ENCODE results near the gene CIBAR2. TPM values are rescaled to one million over a fixed set of nuclear protein-coding genes. Genes with fewer than 3 reads are reported as not detected.

The CIBAR2 gene
- total RNA-seq, 4 donors from 2014 or later, result not detected

DNA sequence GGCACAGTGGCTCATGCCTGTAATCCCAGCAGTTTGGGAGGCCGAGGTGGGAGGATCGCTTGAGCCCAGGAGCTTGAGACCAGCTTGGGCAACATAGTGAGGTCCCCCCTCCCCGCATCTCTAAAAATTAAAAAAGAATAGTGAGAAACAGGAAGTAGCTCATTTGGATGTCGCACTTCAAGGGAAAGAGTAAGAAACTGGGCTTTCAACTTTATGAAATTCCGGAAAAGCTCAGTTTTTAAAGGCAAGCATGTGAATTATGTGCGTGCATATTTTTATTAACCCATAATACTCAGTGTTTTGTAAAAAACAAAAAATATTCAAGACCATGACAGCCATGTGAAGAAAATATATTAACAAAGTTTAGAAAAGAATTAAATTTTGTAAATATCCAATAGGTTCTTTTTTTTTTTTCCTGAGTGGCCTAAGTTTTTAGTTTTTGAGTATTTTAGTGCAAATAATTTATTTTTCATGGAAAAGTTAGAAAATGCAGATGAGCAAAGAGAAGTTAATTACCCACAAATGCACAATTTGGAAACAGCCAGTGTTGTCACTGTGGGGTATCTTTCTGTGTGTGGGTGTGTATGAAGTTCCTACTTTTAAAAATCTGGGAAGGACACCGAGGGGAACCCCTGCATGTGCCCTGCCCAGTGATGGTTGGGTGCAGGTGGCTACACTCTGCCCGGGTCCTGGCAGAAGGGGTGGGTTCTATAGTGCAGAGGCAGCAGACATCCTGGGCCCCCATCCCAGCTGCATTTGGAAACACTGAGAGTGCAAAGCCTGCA, 40.0 kb downstream of the CIBAR2 start:
- TF ChIP-seq, protein P1, sequence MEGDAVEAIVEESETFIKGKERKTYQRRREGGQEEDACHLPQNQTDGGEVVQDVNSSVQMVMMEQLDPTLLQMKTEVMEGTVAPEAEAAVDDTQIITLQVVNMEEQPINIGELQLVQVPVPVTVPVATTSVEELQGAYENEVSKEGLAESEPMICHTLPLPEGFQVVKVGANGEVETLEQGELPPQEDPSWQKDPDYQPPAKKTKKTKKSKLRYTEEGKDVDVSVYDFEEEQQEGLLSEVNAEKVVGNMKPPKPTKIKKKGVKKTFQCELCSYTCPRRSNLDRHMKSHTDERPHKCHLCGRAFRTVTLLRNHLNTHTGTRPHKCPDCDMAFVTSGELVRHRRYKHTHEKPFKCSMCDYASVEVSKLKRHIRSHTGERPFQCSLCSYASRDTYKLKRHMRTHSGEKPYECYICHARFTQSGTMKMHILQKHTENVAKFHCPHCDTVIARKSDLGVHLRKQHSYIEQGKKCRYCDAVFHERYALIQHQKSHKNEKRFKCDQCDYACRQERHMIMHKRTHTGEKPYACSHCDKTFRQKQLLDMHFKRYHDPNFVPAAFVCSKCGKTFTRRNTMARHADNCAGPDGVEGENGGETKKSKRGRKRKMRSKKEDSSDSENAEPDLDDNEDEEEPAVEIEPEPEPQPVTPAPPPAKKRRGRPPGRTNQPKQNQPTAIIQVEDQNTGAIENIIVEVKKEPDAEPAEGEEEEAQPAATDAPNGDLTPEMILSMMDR (IDR thresholded peaks at IDR 0.05), result no peak
- no peak for TF ChIP-seq POLR2A (IDR thresholded peaks at IDR 0.05; ENCODE audit: low read depth)
- TF ChIP-seq POLR2AphosphoS5 (IDR thresholded peaks at IDR 0.05), result no peak
- no peaks in the 10 kb centered on the region for H3K27me3 ChIP-seq
- no peak overlapping the region for H3K27ac ChIP-seq (replicated peaks in 1 of 4)
- no peak overlapping the region for H3K4me3 ChIP-seq
- DNase-seq (ENCODE audit: extremely low spot score), result no peak
- H3K36me3 ChIP-seq, result peaks cover 12 to 84% (median 63%) of the 10 kb centered on the region in 4 donors
- intact Hi-C loops (cut with DNase I), result no loop called here
- no peaks in the 10 kb centered on the region for H3K9me3 ChIP-seq
- 86% methylated on average over 8 of the region's 8 CpGs for WGBS
- peaks cover 0 to 7% (median 2%) of the 10 kb centered on the region in 4 donors for H3K4me1 ChIP-seq

DNA sequence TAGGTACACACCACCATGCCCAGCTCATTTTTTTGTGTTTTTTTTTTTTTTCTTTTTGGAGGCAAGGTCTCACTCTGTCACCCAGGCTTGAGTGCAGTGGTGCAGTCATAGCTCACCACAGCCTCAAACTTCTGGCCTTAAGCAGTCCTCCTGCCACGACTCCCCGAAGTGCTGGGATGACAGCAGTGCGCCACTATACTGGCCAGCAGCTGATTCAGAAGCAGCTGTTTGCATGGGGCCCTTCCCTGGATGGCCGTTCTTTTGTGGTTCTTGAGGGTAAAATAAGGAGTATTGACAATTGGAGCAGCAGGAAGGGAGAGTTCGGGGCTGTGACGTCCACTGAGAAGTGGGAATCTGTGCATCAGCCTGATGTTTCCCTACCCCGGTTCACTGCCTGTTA, 43.1 kb downstream of the CIBAR2 start:
- Histone ChIP-seq H3K36me3 (peaks cover 17 to 80% (median 53%) of the 10 kb centered on the region in 4 donors), H3K9me3 (no peaks in the 10 kb centered on the region), H3K4me1 (peaks cover 0 to 7% (median 2%) of the 10 kb centered on the region in 4 donors), H3K4me3 (no peak overlapping the region), H3K27me3 (no peaks in the 10 kb centered on the region), H3K27ac (replicated peaks in 1 of 4) (no peak overlapping the region)
- TF ChIP-seq, protein P1 (IDR thresholded peaks at IDR 0.05), result no peak
- TF ChIP-seq POLR2A (IDR thresholded peaks at IDR 0.05; ENCODE audit: low read depth), result no peak
- no peak for TF ChIP-seq EP300 (IDR thresholded peaks at IDR 0.05)
- no peak for TF ChIP-seq POLR2AphosphoS5 (IDR thresholded peaks at IDR 0.05)
- intact Hi-C loops (cut with DNase I), result no loop called here
- WGBS, result 89% methylated on average over 7 of the region's 7 CpGs
- no peak for DNase-seq (ENCODE audit: extremely low spot score)

DNA sequence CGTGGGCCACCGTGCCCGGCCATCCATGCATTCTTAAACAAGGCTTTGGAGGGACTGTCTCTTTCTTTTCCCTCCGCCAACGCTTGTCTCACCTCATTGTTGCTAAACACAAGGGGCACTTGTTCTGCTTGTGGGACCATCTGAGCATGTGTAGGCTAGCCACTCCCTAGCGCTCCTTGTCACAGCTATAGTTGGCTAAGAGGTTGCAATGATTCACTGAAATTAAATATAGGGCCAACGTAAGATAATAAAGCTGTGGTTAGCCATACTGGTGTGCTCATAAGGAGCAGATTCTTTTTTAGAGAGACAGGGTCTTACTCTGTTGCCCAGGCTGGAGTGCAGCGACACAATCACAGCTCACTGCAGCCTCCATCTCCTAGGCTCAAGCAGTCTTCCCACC, 43.5 kb downstream of the CIBAR2 start:
- TF ChIP-seq POLR2AphosphoS5 (IDR thresholded peaks at IDR 0.05) (no peak), EP300 (IDR thresholded peaks at IDR 0.05) (no peak), POLR2A (IDR thresholded peaks at IDR 0.05; ENCODE audit: low read depth) (no peak)
- TF ChIP-seq, protein P1 (IDR thresholded peaks at IDR 0.05), result no peak
- H3K4me3 ChIP-seq, result no peak overlapping the region
- DNase-seq (ENCODE audit: extremely low spot score), result no peak
- peaks cover 17 to 79% (median 53%) of the 10 kb centered on the region in 4 donors for H3K36me3 ChIP-seq
- H3K27ac ChIP-seq (replicated peaks in 1 of 4), result no peak overlapping the region
- no peaks in the 10 kb centered on the region for H3K9me3 ChIP-seq
- intact Hi-C loops (cut with DNase I), result no loop called here
- no peaks in the 10 kb centered on the region for H3K27me3 ChIP-seq
- WGBS, result 91% methylated on average over 8 of the region's 8 CpGs
- H3K4me1 ChIP-seq, result peaks cover 0 to 7% (median 2%) of the 10 kb centered on the region in 4 donors

DNA sequence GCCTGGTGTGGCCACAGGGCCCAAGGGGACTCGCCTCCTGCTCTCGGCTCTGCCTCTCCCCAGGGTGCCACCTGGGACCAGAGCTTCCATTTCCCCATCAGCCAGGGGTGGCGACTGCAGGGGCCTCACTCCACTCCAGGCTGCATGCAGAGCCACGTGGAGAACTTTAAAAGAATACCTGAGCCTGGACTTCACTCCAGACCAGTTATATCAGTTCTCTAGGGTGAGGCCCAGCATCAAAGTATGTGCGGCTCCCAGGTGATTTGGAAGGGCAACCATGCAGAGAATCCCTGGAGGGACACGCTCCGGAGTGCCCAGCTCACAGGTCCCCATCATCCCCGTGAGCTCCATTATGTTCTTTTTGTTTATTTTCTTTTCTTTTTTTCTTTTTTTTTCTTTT, 44.8 kb downstream of the CIBAR2 start:
- Histone ChIP-seq H3K27me3 (no peaks in the 10 kb centered on the region), H3K27ac (replicated peaks in 1 of 4) (no peak overlapping the region), H3K4me1 (peaks cover 0 to 11% (median 0%) of the 10 kb centered on the region in 4 donors), H3K36me3 (peaks cover 17 to 65% (median 42%) of the 10 kb centered on the region in 4 donors), H3K9me3 (no peaks in the 10 kb centered on the region), H3K4me3 (no peak overlapping the region)
- intact Hi-C loops (cut with DNase I), result no loop called here
- DNase-seq (ENCODE audit: extremely low spot score), result no peak
- TF ChIP-seq POLR2A (IDR thresholded peaks at IDR 0.05; ENCODE audit: low read depth) (no peak), POLR2AphosphoS5 (IDR thresholded peaks at IDR 0.05) (no peak), EP300 (IDR thresholded peaks at IDR 0.05) (no peak)
- TF ChIP-seq, protein P1 (IDR thresholded peaks at IDR 0.05), result no peak
- 88% methylated on average over 8 of the region's 8 CpGs for WGBS

Measured in esophagus muscularis mucosa (tissue), 4 donors.